NB4 (cell line): ENCODE data around the gene VPS29.

ENCODE experiments used
- CTCF ChIP-seq: IDR thresholded peaks from one replicate; pipeline ENCODE4 v1.5.1; 2012; ENCODE audit warnings: low read depth, low read length
- MAX ChIP-seq: IDR thresholded peaks from 2 replicates; pipeline ENCODE4 v1.6.1; 2011; ENCODE audit warnings: low read depth, low read length
- POLR2A ChIP-seq: IDR thresholded peaks from 2 replicates; pipeline ENCODE4 v1.6.1; 2011; ENCODE audit warnings: mild to moderate bottlenecking; ENCODE audit not compliant: insufficient read length; ENCODE audit errors: extremely low read depth

GRCh38 chr12:110543252-110543959, 41.5 kb upstream of the VPS29 start:
- TF ChIP-seq CTCF (no peak), MAX (no peak), POLR2A (no peak)
